Neutrophil (primary cell): ENCODE results near the gene EGFL7.

Experiments
- H3K27ac ChIP-seq: fragments of 200-600 bp; sonication (generic); 2 replicates; pipeline ENCODE4 v1.5.1; 2016; ENCODE audit warnings: mild to moderate bottlenecking, moderate library complexity
- H3K27me3 ChIP-seq: fragments of 200-600 bp; sonication (generic); 2 replicates; pipeline ENCODE4 v1.6.0; 2016; ENCODE audit warnings: mild to moderate bottlenecking
- H3K36me3 ChIP-seq: fragments of 200-600 bp; sonication (generic); 2 replicates; pipeline ENCODE4 v1.5.1; 2017
- H3K4me1 ChIP-seq, 2 experiments: fragments of 200-600 bp in 1 of 2; sonication (generic) in 1 of 2; 1 replicate in 1 of 2; 2 replicates in 1 of 2; pipeline versions ENCODE4 v1.5.1 to v1.6.1; 2013 to 2016; ENCODE audit warnings: low read depth in 1 of 2, low read length in 1 of 2, mild to moderate bottlenecking in 1 of 2, moderate library complexity in 1 of 2; ENCODE audit not compliant: control insufficient read depth in 1 of 2, insufficient read depth in 1 of 2
- H3K4me3 ChIP-seq, 2 experiments: fragments of 200-600 bp in 1 of 2; sonication (generic) in 1 of 2; 1 replicate in 1 of 2; 2 replicates in 1 of 2; pipeline ENCODE4 v1.5.1; 2013 to 2016; ENCODE audit warnings: low read depth in 1 of 2, low read length in 1 of 2, mild to moderate bottlenecking in 1 of 2, moderate library complexity in 1 of 2
- H3K9me3 ChIP-seq: fragments of 200-600 bp; sonication (generic); 2 replicates; pipeline ENCODE4 v1.5.1; 2016
- TF ChIP-seq, protein P1 (sequence below): fragments of 200-600 bp; sonication (generic); IDR thresholded peaks from 2 replicates; pipeline ENCODE4 v1.5.1; 2016; ENCODE audit warnings: antibody characterized with exemption

EGFL7 gene

DNA sequence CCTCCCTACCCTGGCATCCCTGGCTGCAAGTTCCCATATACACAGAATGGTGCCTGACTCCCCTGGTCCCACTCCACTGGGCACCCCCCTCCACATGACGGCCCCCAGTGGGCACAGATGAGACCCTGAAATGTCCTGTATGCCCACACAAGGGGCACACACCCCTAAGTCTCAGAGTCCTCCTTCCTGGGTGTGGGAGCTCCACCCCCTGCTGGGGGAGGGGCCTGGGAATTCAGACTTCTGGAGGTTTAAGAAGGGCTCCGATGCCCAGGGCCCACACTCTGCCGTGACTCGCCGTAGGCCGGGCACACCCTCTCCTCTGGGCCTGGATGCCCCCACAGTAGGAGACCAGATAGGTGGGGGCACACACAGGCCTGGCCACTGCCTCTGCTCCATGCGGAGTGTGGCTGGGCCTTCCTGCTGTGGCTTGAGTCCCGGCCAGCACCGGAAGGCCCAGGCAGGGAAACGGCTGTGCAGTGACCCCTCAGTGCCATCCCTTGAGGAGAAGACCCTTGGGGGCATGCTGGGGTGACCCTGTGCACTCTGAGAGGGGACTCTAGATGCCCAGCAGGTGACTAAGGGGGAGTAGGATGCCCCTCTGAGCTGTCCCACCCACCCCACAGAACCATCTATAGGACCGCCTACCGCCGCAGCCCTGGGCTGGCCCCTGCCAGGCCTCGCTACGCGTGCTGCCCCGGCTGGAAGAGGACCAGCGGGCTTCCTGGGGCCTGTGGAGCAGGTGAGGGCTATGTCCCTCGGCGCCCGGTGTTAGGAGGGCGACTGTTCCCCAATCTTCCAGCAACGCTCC, 6.5 kb downstream of the EGFL7 start:
- peaks cover 63% of the 10 kb centered on the region for H3K27me3 ChIP-seq
- TF ChIP-seq, protein P1, sequence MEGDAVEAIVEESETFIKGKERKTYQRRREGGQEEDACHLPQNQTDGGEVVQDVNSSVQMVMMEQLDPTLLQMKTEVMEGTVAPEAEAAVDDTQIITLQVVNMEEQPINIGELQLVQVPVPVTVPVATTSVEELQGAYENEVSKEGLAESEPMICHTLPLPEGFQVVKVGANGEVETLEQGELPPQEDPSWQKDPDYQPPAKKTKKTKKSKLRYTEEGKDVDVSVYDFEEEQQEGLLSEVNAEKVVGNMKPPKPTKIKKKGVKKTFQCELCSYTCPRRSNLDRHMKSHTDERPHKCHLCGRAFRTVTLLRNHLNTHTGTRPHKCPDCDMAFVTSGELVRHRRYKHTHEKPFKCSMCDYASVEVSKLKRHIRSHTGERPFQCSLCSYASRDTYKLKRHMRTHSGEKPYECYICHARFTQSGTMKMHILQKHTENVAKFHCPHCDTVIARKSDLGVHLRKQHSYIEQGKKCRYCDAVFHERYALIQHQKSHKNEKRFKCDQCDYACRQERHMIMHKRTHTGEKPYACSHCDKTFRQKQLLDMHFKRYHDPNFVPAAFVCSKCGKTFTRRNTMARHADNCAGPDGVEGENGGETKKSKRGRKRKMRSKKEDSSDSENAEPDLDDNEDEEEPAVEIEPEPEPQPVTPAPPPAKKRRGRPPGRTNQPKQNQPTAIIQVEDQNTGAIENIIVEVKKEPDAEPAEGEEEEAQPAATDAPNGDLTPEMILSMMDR, result no peak
- H3K36me3 ChIP-seq, result peaks cover 22% of the 10 kb centered on the region
- no peak overlapping the region for H3K27ac ChIP-seq
- H3K4me1 ChIP-seq, result peaks cover 4 to 11% of the 10 kb centered on the region in 2 experiments
- H3K9me3 ChIP-seq, result no peaks in the 10 kb centered on the region
- no peak overlapping the region for H3K4me3 ChIP-seq

DNA sequence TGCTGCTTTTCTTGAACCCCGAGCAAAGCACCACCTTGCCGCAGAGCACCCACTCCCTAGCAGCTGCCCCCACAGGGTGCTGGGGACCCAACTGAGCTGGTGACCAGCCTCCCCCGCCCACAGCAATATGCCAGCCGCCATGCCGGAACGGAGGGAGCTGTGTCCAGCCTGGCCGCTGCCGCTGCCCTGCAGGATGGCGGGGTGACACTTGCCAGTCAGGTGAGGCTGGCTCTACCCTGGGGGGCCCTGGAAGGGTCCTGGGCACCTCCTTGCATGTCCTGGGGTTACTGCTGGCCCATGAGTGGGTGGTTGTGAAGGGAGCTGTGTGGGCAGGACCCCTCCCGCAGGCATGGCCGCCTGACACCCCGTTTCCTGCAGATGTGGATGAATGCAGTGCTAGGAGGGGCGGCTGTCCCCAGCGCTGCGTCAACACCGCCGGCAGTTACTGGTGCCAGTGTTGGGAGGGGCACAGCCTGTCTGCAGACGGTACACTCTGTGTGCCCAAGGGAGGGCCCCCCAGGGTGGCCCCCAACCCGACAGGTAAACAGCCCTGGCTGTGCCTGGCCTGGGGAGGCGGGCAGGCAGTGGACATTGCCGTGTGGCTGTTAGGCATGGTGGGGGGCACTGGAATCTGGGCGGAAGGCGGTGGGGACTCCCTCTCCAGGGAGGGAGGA, 7.2 kb downstream of the EGFL7 start:
- TF ChIP-seq, protein P1, result no peak
- Histone ChIP-seq H3K9me3 (no peaks in the 10 kb centered on the region), H3K27ac (no peak overlapping the region), H3K27me3 (peaks cover 56% of the 10 kb centered on the region), H3K4me3 (no peak overlapping the region), H3K4me1 (peaks cover 4 to 11% of the 10 kb centered on the region in 2 experiments), H3K36me3 (peaks cover 29% of the 10 kb centered on the region)

DNA sequence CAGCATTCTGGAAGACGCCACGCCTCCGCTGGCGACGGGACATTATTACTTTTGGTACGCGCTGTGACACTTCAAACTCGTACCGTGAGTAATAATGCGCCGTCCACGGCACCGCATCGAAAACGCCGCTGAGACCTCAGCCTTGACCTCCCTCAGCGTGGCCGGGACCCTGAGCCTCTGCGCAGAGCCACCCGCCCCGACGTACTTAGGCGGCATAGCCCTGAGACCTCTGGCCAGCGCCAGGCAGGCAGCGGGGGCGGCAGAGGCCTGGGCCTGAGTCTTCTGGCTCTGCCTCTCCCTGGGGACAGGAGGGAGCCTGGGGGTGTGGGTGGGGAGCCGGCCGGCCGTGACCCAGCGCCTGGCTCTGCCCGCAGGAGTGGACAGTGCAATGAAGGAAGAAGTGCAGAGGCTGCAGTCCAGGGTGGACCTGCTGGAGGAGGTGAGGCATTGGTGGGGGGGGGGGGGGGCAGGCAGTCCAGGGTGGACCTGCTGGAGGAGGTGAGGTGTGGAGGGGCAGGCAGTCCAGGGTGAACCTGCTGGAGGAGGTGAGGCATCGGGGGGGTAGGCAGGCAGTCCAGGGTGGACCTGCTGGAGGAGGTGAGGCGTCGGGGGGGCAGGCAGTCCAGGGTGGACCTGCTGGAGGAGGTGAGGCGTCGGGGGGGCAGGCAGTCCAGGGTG, 8.0 kb downstream of the EGFL7 start:
- Histone ChIP-seq H3K4me3 (no peak overlapping the region), H3K36me3 (peaks cover 36% of the 10 kb centered on the region), H3K4me1 (peaks cover 0 to 6% of the 10 kb centered on the region in 2 experiments), H3K27me3 (peaks cover 49% of the 10 kb centered on the region), H3K27ac (no peak overlapping the region), H3K9me3 (no peaks in the 10 kb centered on the region)
- TF ChIP-seq, protein P1, result no peak

DNA sequence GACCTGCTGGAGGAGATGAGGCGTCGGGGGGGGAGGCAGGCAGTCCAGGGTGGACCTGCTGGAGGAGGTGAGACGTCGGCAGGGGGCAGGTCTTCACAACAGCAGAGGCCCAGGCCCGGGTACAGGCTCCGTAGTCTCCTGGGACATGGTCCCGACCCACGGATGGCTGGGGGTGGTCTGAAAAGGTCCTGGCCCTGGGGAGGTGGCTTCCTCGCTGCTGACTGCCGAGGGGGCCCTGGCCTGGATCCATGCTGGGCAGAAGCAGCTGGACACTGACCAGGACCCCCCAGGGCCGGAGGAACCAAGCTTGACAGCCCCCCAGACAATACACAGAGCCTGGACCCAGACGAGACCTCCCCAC, 8.5 kb downstream of the EGFL7 start:
- Histone ChIP-seq H3K4me1 (peaks cover 0 to 4% of the 10 kb centered on the region in 2 experiments), H3K4me3 (no peak overlapping the region), H3K9me3 (no peaks in the 10 kb centered on the region), H3K36me3 (peaks cover 41% of the 10 kb centered on the region), H3K27ac (no peak overlapping the region), H3K27me3 (peaks cover 46% of the 10 kb centered on the region)
- TF ChIP-seq, protein P1, result no peak

DNA sequence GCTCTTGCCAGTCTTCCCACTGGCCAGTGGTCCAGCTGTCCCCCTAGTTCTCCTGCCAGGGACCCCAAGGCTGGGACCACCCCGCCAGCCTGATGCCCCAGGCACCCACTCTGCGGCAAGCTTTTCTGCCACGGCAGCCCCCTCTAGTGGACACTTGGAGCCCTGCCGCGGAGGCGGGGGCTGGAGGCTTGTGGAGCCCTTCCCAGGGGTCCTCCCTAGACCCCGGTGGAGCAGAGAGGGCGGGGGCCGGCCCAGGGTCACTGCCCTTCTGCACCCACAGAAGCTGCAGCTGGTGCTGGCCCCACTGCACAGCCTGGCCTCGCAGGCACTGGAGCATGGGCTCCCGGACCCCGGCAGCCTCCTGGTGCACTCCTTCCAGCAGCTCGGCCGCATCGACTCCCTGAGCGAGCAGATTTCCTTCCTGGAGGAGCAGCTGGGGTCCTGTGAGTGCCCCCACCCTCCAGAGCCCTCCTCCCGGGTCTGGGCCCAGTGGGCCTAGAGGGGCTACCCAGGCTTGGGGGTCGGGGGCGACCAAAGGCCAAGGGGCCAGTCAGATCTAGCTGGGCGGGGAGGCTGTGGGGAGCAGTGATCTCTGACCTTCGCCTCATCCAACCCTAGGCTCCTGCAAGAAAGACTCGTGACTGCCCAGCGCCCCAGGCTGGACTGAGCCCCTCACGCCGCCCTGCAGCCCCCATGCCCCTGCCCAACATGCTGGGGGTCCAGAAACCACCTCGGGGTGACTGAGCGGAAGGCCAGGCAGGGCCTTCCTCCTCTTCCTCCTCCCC, 9.1 kb downstream of the EGFL7 start:
- no peak overlapping the region for H3K27ac ChIP-seq
- no peak overlapping the region for H3K4me3 ChIP-seq
- peaks cover 40% of the 10 kb centered on the region for H3K27me3 ChIP-seq
- TF ChIP-seq, protein P1, result peak; percentile 62
- no peaks in the 10 kb centered on the region for H3K9me3 ChIP-seq
- H3K36me3 ChIP-seq, result peaks cover 47% of the 10 kb centered on the region
- H3K4me1 ChIP-seq, result no peaks in the 10 kb centered on the region
